Measurements from ENCODE around the gene PRR15L. TPM values are rescaled to one million over a fixed set of nuclear protein-coding genes. Genes with fewer than 3 reads are reported as not detected.

PRR15L gene
- total and polyA plus RNA-seq, 2 experiments from 2014 or later = not detected

DNA sequence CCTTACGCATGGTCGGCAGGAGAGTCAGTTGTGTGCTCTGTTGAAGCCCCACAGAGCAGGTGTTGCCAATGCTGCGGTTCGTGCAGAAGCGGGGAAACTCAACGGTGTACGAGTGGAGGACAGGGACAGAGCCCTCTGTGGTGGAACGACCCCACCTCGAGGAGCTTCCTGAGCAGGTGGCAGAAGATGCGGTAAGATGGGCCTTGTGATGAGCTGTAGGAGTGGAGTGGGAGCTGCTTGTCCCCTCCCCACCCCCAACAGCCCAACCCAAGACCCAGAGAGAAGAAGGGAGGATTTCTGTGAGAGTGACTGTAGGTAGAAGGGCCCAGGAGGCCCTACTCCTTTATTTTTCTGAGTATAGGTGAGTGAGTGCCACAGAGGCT, 18.1 kb upstream of the PRR15L start:
- Histone ChIP-seq H3F3A (ENCODE audit: insufficient read depth) (no peaks in the 10 kb centered on the region), H3K27me3 (replicated peaks; ENCODE audit: insufficient read depth) (no peaks in the 10 kb centered on the region), H4K20me1 (ENCODE audit: insufficient read depth) (no peaks in the 10 kb centered on the region), H3K4me1 (ENCODE audit: insufficient read depth) (peaks cover 8% of the 10 kb centered on the region), H2AFZ (no peak overlapping the region), H3K9me3 (ENCODE audit: low read depth) (no peaks in the 10 kb centered on the region), H3K4me2 (ENCODE audit: unreplicated experiment) (no peak overlapping the region), H3K9me2 (ENCODE audit: insufficient read depth) (no peaks in the 10 kb centered on the region), H3K27ac (no peak overlapping the region), H3K36me3 (ENCODE audit: low read depth) (peaks cover 22% of the 10 kb centered on the region; the same call in 1 of the 2 replicates), H3K9ac (no peak overlapping the region), H3K79me2 (ENCODE audit: insufficient read depth) (peaks cover 19% of the 10 kb centered on the region), H3K4me3 (no peak overlapping the region)
- 95 to 96% methylated on average over 10 of the region's 10 CpGs for WGBS, 2 experiments (ENCODE audit: low coverage in 1 of 2, low lambda C conversion rate in 2 of 2, missing lambda C conversion rate in 2 of 2)
- DNase-seq = no peak
- in situ Hi-C loops (cut with MboI) = loop anchor here (5.0 kb wide), 1 partner anchor 41 kb away; no protein-coding TSS in a partner anchor
- TF ChIP-seq EZH2phosphoT487 (IDR thresholded peaks at IDR 0.05; ENCODE audit: insufficient read depth, low read depth) (no peak), EZH2 (IDR thresholded peaks at IDR 0.05; ENCODE audit: insufficient read depth, poor library complexity, severe bottlenecking) (no peak)

DNA sequence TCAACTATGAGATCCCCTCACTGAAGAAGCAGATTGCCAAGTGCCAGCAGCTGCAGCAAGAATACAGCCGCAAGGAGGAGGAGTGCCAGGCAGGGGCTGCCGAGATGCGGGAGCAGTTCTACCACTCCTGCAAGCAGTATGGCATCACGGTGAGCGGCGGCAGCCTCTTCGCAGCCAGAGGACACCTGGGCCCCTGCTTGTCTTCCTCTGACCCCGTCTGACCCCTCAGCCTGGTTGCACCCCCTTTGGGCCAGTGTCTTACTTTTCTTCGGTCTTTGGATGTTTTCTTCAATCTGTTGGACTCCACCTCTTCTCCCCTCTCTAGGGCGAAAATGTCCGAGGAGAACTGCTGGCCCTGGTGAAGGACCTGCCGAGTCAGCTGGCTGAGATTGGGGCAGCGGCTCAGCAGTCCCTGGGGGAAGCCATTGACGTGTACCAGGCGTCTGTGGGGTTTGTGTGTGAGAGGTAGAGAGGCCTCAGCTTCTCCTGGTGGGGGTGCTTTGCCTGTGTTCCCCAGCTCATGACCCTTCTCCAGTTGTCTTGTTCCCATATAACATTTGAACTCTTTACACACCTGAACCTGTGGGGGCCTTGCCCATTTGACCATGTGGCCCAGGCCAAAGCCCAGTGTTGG, 17.6 kb upstream of the PRR15L start:
- TF ChIP-seq EZH2 (IDR thresholded peaks at IDR 0.05; ENCODE audit: insufficient read depth, poor library complexity, severe bottlenecking) (no peak), EZH2phosphoT487 (IDR thresholded peaks at IDR 0.05; ENCODE audit: insufficient read depth, low read depth) (no peak)
- Histone ChIP-seq H2AFZ (no peak overlapping the region), H3K4me2 (ENCODE audit: unreplicated experiment) (no peak overlapping the region), H3K36me3 (ENCODE audit: low read depth) (peaks cover 18% of the 10 kb centered on the region; the same call in 1 of the 2 replicates), H3K27ac (no peak overlapping the region), H3K9me2 (ENCODE audit: insufficient read depth) (no peaks in the 10 kb centered on the region), H3F3A (ENCODE audit: insufficient read depth) (no peaks in the 10 kb centered on the region), H3K9ac (no peak overlapping the region), H3K27me3 (replicated peaks; ENCODE audit: insufficient read depth) (no peaks in the 10 kb centered on the region), H4K20me1 (ENCODE audit: insufficient read depth) (no peaks in the 10 kb centered on the region), H3K4me1 (ENCODE audit: insufficient read depth) (peaks cover 8% of the 10 kb centered on the region), H3K79me2 (ENCODE audit: insufficient read depth) (peaks cover 19% of the 10 kb centered on the region), H3K9me3 (ENCODE audit: low read depth) (no peaks in the 10 kb centered on the region), H3K4me3 (no peak overlapping the region)
- 86% methylated on average over 15 of the region's 15 CpGs for WGBS, 2 experiments (ENCODE audit: low coverage in 1 of 2, low lambda C conversion rate in 2 of 2, missing lambda C conversion rate in 2 of 2)
- in situ Hi-C loops (cut with MboI) = loop anchor here (5.0 kb wide), 1 partner anchor 42 kb away; no protein-coding TSS in a partner anchor
- no peak for DNase-seq

DNA sequence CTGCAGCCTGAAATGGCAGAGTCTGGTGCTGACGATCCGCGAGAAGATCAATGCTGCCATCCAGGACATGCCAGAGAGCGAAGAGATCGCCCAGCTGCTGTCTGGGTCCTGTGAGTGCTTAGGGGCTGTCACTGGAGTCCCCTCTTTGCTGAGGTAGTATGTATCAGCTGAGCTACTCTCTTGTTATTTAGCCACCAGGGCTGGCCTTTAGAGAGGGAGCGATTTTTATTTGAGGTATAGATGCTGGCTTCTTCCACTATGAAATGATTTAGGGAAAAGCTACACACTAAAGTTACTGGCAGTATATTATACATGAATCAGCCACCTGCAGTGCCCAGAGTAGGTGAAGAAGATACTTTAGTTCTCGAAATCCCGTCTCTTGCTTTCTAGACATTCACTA, 15.9 kb upstream of the PRR15L start:
- Histone ChIP-seq H3K9me3 (ENCODE audit: low read depth) (no peaks in the 10 kb centered on the region), H2AFZ (no peak overlapping the region), H3K79me2 (ENCODE audit: insufficient read depth) (peaks cover 19% of the 10 kb centered on the region), H3K4me2 (ENCODE audit: unreplicated experiment) (no peak overlapping the region), H3K27me3 (replicated peaks; ENCODE audit: insufficient read depth) (no peaks in the 10 kb centered on the region), H3K9ac (peak overlapping the region; percentile 24; the same call in 1 of the 2 replicates), H3K27ac (no peak overlapping the region), H4K20me1 (ENCODE audit: insufficient read depth) (no peaks in the 10 kb centered on the region), H3K36me3 (ENCODE audit: low read depth) (peaks cover 14% of the 10 kb centered on the region; the same call in 1 of the 2 replicates), H3K4me1 (ENCODE audit: insufficient read depth) (peaks cover 9% of the 10 kb centered on the region), H3F3A (ENCODE audit: insufficient read depth) (no peaks in the 10 kb centered on the region; the same call in 1 of the 2 replicates), H3K4me3 (no peak overlapping the region), H3K9me2 (ENCODE audit: insufficient read depth) (no peaks in the 10 kb centered on the region)
- 89 to 93% methylated on average over 8 of the region's 8 CpGs for WGBS, 2 experiments (ENCODE audit: low coverage in 1 of 2, low lambda C conversion rate in 2 of 2, missing lambda C conversion rate in 2 of 2)
- in situ Hi-C loops (cut with MboI) = no loop called here
- no peak for DNase-seq
- no peak for TF ChIP-seq EZH2 (IDR thresholded peaks at IDR 0.05; ENCODE audit: insufficient read depth, poor library complexity, severe bottlenecking)
- no peak for TF ChIP-seq EZH2phosphoT487 (IDR thresholded peaks at IDR 0.05; ENCODE audit: insufficient read depth, low read depth)

DNA sequence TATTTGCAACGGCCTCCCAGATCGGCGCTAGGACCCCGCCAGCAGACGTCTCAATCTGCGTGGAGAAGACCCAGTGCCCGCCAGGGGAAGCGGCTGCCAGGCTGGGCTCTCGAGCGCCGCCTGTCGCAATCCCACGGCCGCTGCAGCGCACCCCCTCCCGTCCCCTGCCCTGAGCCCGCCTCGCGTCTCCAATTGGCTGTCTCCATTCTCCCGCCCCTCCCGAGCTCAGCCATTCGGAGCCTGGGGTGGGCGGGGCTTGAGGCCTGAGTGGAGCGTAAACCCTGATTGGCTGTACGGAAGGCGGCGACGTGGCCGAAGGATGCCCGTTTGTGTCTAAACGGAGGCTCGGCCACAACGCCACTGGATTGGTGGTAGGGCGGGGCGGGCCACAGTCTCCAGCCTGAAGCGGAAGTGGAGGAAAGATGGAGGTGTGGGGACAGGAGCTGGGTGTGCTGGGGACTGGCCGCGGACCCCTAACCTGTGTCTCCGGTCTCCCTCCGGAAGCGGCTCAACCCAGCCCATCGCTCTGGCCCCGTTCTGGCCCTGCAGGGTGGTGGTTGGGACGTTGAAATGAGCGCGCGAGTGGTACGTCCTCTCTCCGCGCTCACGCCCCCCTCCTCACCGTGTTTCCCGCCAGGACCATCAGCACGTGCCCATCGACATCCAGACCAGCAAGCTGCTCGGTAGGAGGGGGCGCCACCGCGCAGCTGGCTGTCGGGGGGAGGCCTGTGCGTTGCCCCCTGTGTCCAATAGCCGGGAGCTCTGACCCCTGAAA, 13.2 kb upstream of the PRR15L start, which contains the start of gene CDK5RAP3:
Gene CDK5RAP3, plus strand, starts transcription at position 389 of the 775 bp plus-strand sequence. Its CDS starts 34 bp downstream, at position 423.
- Histone ChIP-seq H3K4me3 (peak within 1 kb of the TSS; percentile 98), H3K4me1 (ENCODE audit: insufficient read depth) (peaks cover 27% of the 10 kb centered on the region), H3K27me3 (replicated peaks; ENCODE audit: insufficient read depth) (no peaks in the 10 kb centered on the region), H3K27ac (peak within 1 kb of the TSS; percentile 61), H3K36me3 (ENCODE audit: low read depth) (peaks cover 9% of the 10 kb centered on the region; the same call in 1 of the 2 replicates), H3F3A (ENCODE audit: insufficient read depth) (peaks cover 15% of the 10 kb centered on the region; the same call in 1 of the 2 replicates), H3K79me2 (ENCODE audit: insufficient read depth) (peaks cover 19% of the 10 kb centered on the region), H3K9me2 (ENCODE audit: insufficient read depth) (no peaks in the 10 kb centered on the region), H2AFZ (peak within 1 kb of the TSS; percentile 92), H3K4me2 (ENCODE audit: unreplicated experiment) (peak within 1 kb of the TSS; percentile 89), H3K9ac (peak within 1 kb of the TSS; percentile 91), H4K20me1 (ENCODE audit: insufficient read depth) (no peaks in the 10 kb centered on the region), H3K9me3 (ENCODE audit: low read depth) (no peaks in the 10 kb centered on the region)
- in situ Hi-C loops (cut with MboI) = no loop called here
- WGBS, 2 experiments (ENCODE audit: low coverage in 1 of 2, low lambda C conversion rate in 2 of 2, missing lambda C conversion rate in 2 of 2) = 1% methylated on average over 54 to 61 of the region's 62 CpGs
- peak; percentile 100 for DNase-seq
- TF ChIP-seq EZH2 (IDR thresholded peaks at IDR 0.05; ENCODE audit: insufficient read depth, poor library complexity, severe bottlenecking) (no peak), EZH2phosphoT487 (IDR thresholded peaks at IDR 0.05; ENCODE audit: insufficient read depth, low read depth) (no peak)

Measured in GM23248 (cell line).